MCF 10A (cell line): Measurements from ENCODE around the gene ARFGAP3. TPM values are rescaled to one million over a fixed set of nuclear protein-coding genes. Genes with fewer than 3 reads are reported as not detected.

ENCODE experiments used
- Bru-seq: library from RNA; stranded (reverse); fragments of 400-500 nt; gene quantifications from one replicate; lab custom pipeline; 2021; lab: Mats Ljungman, UMichigan
- BruChase-seq, 2 experiments: library from RNA; stranded (reverse); fragments of 400-500 nt; gene quantifications; one replicate each; lab custom pipeline; 2021; lab: Mats Ljungman, UMichigan
- BruUV-seq: library from RNA; stranded (reverse); fragments of 400-500 nt; replicated peaks from 2 replicates; lab custom pipeline; 2021; lab: Mats Ljungman, UMichigan
- CTCF ChIA-PET: fragments of 300-600 bp; sonication (Branson Sonifier 250); formaldehyde crosslinking; extraction: SDS; loops from one replicate; lab custom pipeline; 2021; ENCODE audit warnings: antibody characterized with exemption, inconsistent platforms; lab: Yijun Ruan, JAX
- POLR2A ChIA-PET: fragments of 300-600, 350-650 bp; sonication (Branson Sonifier 250); formaldehyde crosslinking; extraction: SDS; loops from one replicate; lab custom pipeline; 2020; ENCODE audit warnings: antibody characterized with exemption, inconsistent platforms; lab: Yijun Ruan, JAX
- DNase-seq: peaks from one replicate; pipeline ENCODE4 v3.0.0-alpha.2; 2018; ENCODE audit not compliant: unreplicated experiment
- H3K27ac Mint-ChIP-seq: one replicate; pipeline ENCODE4 v1.8.0; 2022; ENCODE audit warnings: mild to moderate bottlenecking, low read depth, mixed read lengths; ENCODE audit not compliant: unreplicated experiment
- H3K27me3 Mint-ChIP-seq: one replicate; pipeline ENCODE4 v1.8.0; 2022; ENCODE audit warnings: mixed read lengths; ENCODE audit not compliant: insufficient read depth, unreplicated experiment
- H3K36me3 Mint-ChIP-seq: one replicate; pipeline ENCODE4 v1.8.0; 2022; ENCODE audit warnings: mild to moderate bottlenecking, moderate library complexity, mixed read lengths; ENCODE audit not compliant: insufficient read depth, unreplicated experiment
- H3K4me1 Mint-ChIP-seq: one replicate; pipeline ENCODE4 v1.8.0; 2022; ENCODE audit warnings: mixed read lengths; ENCODE audit not compliant: insufficient read depth, unreplicated experiment
- H3K4me3 Mint-ChIP-seq: one replicate; pipeline ENCODE4 v1.8.0; 2022; ENCODE audit warnings: mild to moderate bottlenecking, moderate library complexity, mixed read lengths; ENCODE audit not compliant: unreplicated experiment
- H3K9me3 Mint-ChIP-seq: one replicate; pipeline ENCODE4 v1.8.0; 2022; ENCODE audit warnings: mixed read lengths; ENCODE audit not compliant: unreplicated experiment
- CTCF ChIP-seq: fragments of 200-600 bp; IDR thresholded peaks from one replicate; pipeline ENCODE4 v1.8.0; 2022; ENCODE audit warnings: antibody characterized with exemption, mild to moderate bottlenecking; ENCODE audit not compliant: unreplicated experiment
- intact Hi-C: fragments of 100-400 bp; cut with micrococcal nuclease; formaldehyde crosslinking; loops from 2 replicates; pipeline ENCODE4 v1.14.1; 2022
- long read RNA-seq: library from polyadenylated mRNA; stranded (forward); transcript quantifications from one replicate; pipeline ENCODE4 v2.0.0, GENCODE V29; 2022
- total RNA-seq: library from RNA; stranded (reverse); gene quantifications from 2 replicates; pipeline ENCODE4 v1.2.3, GENCODE V29; 2022

The ARFGAP3 gene
- total RNA-seq, result 67.1 and 82.9 TPM in 2 replicates
- percentile 85 among the genes with signal in this experiment for Bru-seq, nascent RNA
- percentile 90 among the genes with signal in this experiment for BruChase-seq, experiment 1, labeled RNA remaining after a 6-hour chase
- BruChase-seq, experiment 2, labeled RNA remaining after a 2-hour chase, result percentile 86 among the genes with signal in this experiment
- long read RNA-seq, transcript ARFGAP3-201 (16 exons, 2,857 nt), result major isoform, 251 of 308 reads
- long read RNA-seq, partial matches to known transcripts, result 9 of 308 reads
- long read RNA-seq, other reads (novel, unspliced or antisense), result 47 of 308 reads

GRCh38 chr22:42856865-42857704, at the start of gene ARFGAP3:
Gene ARFGAP3 (minus strand): TSS chr22:42857273. CDS start chr22:42857182, 91 bp downstream.
- POLR2A ChIA-PET, result interaction anchor here (0.6 to 1.9 kb wide), 16 partner anchors 10 to 567 kb away, joined by 3 to 13 read pairs (median 3); partner anchors contain the start of genes PACSIN2 and POLDIP3
- Mint-ChIP-seq H3K9me3 (no peaks in the 10 kb centered on the region), H3K36me3 (peaks cover 6% of the 10 kb centered on the region), H3K27ac (peak within 1 kb of the TSS; percentile 71), H3K4me1 (no peaks in the 10 kb centered on the region), H3K27me3 (no peaks in the 10 kb centered on the region), H3K4me3 (peak within 1 kb of the TSS; percentile 87)
- intact Hi-C loops, result no loop called here
- CTCF ChIA-PET, result interaction anchor here (0.6 to 2.0 kb wide), 5 partner anchors 8 to 374 kb away, joined by 3 to 4 read pairs (median 3); no protein-coding TSS in a partner anchor
- peak; percentile 86 for DNase-seq
- BruUV-seq, result no TSS peak
- no peak for TF ChIP-seq CTCF

GRCh38 chr22:42905702-42906183, 48.7 kb upstream of the ARFGAP3 start:
- H3K27me3 Mint-ChIP-seq, result no peaks in the 10 kb centered on the region
- ChIA-PET CTCF (interaction anchor here (5.3 kb wide), 1 partner anchor 13 kb away, joined by 26 read pairs; no protein-coding TSS in a partner anchor), POLR2A (interaction anchor here (0.6 to 5.4 kb wide), 5 partner anchors 12 to 906 kb away, joined by 3 to 25 read pairs (median 4); partner anchors contain the start of gene EFCAB6)
- no TSS peak for BruUV-seq
- peak; percentile 82 for DNase-seq
- H3K9me3 Mint-ChIP-seq, result no peaks in the 10 kb centered on the region
- H3K4me1 Mint-ChIP-seq, result peaks cover 39% of the 10 kb centered on the region
- no peak overlapping the region for H3K27ac Mint-ChIP-seq
- TF ChIP-seq CTCF, result no peak
- intact Hi-C loops, result no loop called here
- no peaks in the 10 kb centered on the region for H3K36me3 Mint-ChIP-seq
- no peak overlapping the region for H3K4me3 Mint-ChIP-seq

- no TSS peak for BruUV-seq
- intact Hi-C loops, result no loop called here
- CTCF ChIA-PET, result interaction anchor here (0.7 to 5.3 kb wide), 3 partner anchors 13 to 40 kb away, joined by 3 to 26 read pairs (median 4); no protein-coding TSS in a partner anchor
- DNase-seq, result no peak
- H3K4me3 Mint-ChIP-seq, result no peak overlapping the region
- no peaks in the 10 kb centered on the region for H3K27me3 Mint-ChIP-seq
- peaks cover 39% of the 10 kb centered on the region for H3K4me1 Mint-ChIP-seq
- H3K36me3 Mint-ChIP-seq, result no peaks in the 10 kb centered on the region
- TF ChIP-seq CTCF, result no peak
- POLR2A ChIA-PET, result interaction anchor here (0.8 to 1.2 kb wide), 3 partner anchors 12 to 15 kb away, joined by 3 to 5 read pairs (median 4); no protein-coding TSS in a partner anchor
- H3K9me3 Mint-ChIP-seq, result no peaks in the 10 kb centered on the region
- peak overlapping the region; percentile 55 for H3K27ac Mint-ChIP-seq
Observed at GRCh38 chr22:42905217-42905616, 48.1 kb upstream of the ARFGAP3 start.
